ENCODE results near the gene UBE2O. TPM values are rescaled to one million over a fixed set of nuclear protein-coding genes. Genes with fewer than 3 reads are reported as not detected.

UBE2O gene
- total RNA-seq, 1 experiment from 2014 or later, result 52.6 TPM

- Mint-ChIP-seq H3K4me3 (no peak overlapping the region), H3K9me3 (no peaks in the 10 kb centered on the region; a peak in 1 of 5 replicates), H3K36me3 (ENCODE audit: insufficient read depth in 1 of 3, low read depth in 3 of 3) (peaks cover 4 to 27% (median 5%) of the 10 kb centered on the region in 3 experiments; a peak in 6 of 7 replicates), H3K27me3 (ENCODE audit: low read depth) (no peaks in the 10 kb centered on the region), H3K4me1 (no peaks in the 10 kb centered on the region), H3K27ac (no peak overlapping the region)
- Histone ChIP-seq H3K4me1 (ENCODE audit: insufficient read depth, low read length) (no peaks in the 10 kb centered on the region), H3K4ac (ENCODE audit: low read depth, low read length) (no peak overlapping the region), H3K14ac (ENCODE audit: insufficient read depth, low read length) (no peak overlapping the region), H2BK120ac (ENCODE audit: low read depth, low read length, poor library complexity, severe bottlenecking) (no peak overlapping the region), H2BK20ac (ENCODE audit: low read depth, low read length, poor library complexity, severe bottlenecking) (no peak overlapping the region), H3K56ac (ENCODE audit: insufficient read length, low read depth, low read length) (no peak overlapping the region), H3K9me3 (ENCODE audit: control insufficient read depth, low read depth, low read length) (no peaks in the 10 kb centered on the region), H3K4me2 (ENCODE audit: insufficient read depth, insufficient read length, low read length) (no peak overlapping the region), H2AK5ac (ENCODE audit: insufficient read length, low read length) (no peak overlapping the region), H4K91ac (ENCODE audit: insufficient read length, low read depth, low read length) (no peak overlapping the region), H3K18ac (ENCODE audit: insufficient read length, low read depth, low read length) (no peak overlapping the region), H3K27me3 (ENCODE audit: insufficient read depth, low read length) (no peaks in the 10 kb centered on the region), H2BK12ac (ENCODE audit: insufficient read length, low read depth, low read length) (no peak overlapping the region), H3K79me1 (ENCODE audit: insufficient read depth, low read depth, low read length, poor library complexity, severe bottlenecking) (no peaks in the 10 kb centered on the region), H3K27ac (ENCODE audit: insufficient read length, low read depth, low read length) (no peak overlapping the region), H3K9ac (ENCODE audit: extremely low read depth, insufficient read length, low read length) (no peak overlapping the region), H3K23ac (ENCODE audit: insufficient read length, low read depth, low read length) (no peak overlapping the region), H4K5ac (ENCODE audit: insufficient read length, low read depth, low read length) (no peak overlapping the region), H3T11ph (ENCODE audit: low read length) (no peak overlapping the region), H2BK15ac (ENCODE audit: low read depth, low read length) (no peak overlapping the region), H2BK5ac (ENCODE audit: insufficient read length, low read length) (no peak overlapping the region), H4K20me1 (ENCODE audit: control insufficient read depth, insufficient read depth, insufficient read length) (no peaks in the 10 kb centered on the region), H4K8ac (replicated peaks; ENCODE audit: insufficient read length, low read depth, low read length) (no peak overlapping the region), H2AFZ (ENCODE audit: low read length) (no peak overlapping the region), H3K23me2 (ENCODE audit: insufficient read length, low read depth, low read length, poor library complexity, severe bottlenecking) (no peaks in the 10 kb centered on the region), H3K79me2 (ENCODE audit: insufficient read depth, low read length) (no peaks in the 10 kb centered on the region)
- no peak for DNase-seq
- no CpG with 5 or more reads among the region's 15 CpGs for WGBS (ENCODE audit: extremely low coverage, insufficient read length, low lambda C conversion rate)
- no peak for TF ChIP-seq CTCF (conservative IDR thresholded peaks at IDR 0.05)
These were observed 21.9 kb upstream of the UBE2O start for GRCh38 chr17:76474894-76475293.
